ENCODE results near the gene PCK2. TPM values are rescaled to one million over a fixed set of nuclear protein-coding genes. Genes with fewer than 3 reads are reported as not detected.

The PCK2 gene
- total and polyA plus RNA-seq, 2 of the 13 experiments (the other 11 are each of a cell fraction or from before 2014, with no cell fraction given) = 129 to 272 TPM

- TF ChIP-seq PBX2 (CRISPR knock-in tag; IDR thresholded peaks at IDR 0.05) = peak; percentile 92
- peak; percentile 54 for TF ChIP-seq BORCS8-MEF2B (CRISPR knock-in tag; IDR thresholded peaks at IDR 0.05)
- peak; percentile 27; the same call in 1 of the 2 replicates for TF ChIP-seq ATF3 (CRISPR knock-in tag; IDR thresholded peaks at IDR 0.05)
- TF ChIP-seq ZNF530 (CRISPR knock-in tag; IDR thresholded peaks at IDR 0.05; ENCODE audit: low read depth) = no peak
- TF ChIP-seq ZNF552 (CRISPR knock-in tag; IDR thresholded peaks at IDR 0.05; ENCODE audit: borderline replicate concordance) = peak; percentile 98
- no peak for TF ChIP-seq ZNF326 (CRISPR knock-in tag; IDR thresholded peaks at IDR 0.05; ENCODE audit: borderline replicate concordance)
- TF ChIP-seq IKZF4 (CRISPR knock-in tag; IDR thresholded peaks at IDR 0.05; ENCODE audit: borderline replicate concordance, low read depth, not compliant biosample characterization) = no peak
- no peak; the same call in 1 of the 2 replicates for TF ChIP-seq SIX1 (CRISPR knock-in tag; IDR thresholded peaks at IDR 0.05; ENCODE audit: borderline replicate concordance)
- TF ChIP-seq TEAD3 (CRISPR knock-in tag; optimal IDR thresholded peaks at IDR 0.05; ENCODE audit: borderline replicate concordance) = no peak
- TF ChIP-seq THAP8 (CRISPR knock-in tag; IDR thresholded peaks at IDR 0.05; ENCODE audit: borderline replicate concordance) = no peak
- no peak for TF ChIP-seq ZNF841 (CRISPR knock-in tag; IDR thresholded peaks at IDR 0.05; ENCODE audit: borderline replicate concordance)
- TF ChIP-seq ZBTB49 (CRISPR knock-in tag; IDR thresholded peaks at IDR 0.05; ENCODE audit: borderline replicate concordance) = peak; percentile 5; the same call in 1 of the 2 replicates
- peak; percentile 94 for TF ChIP-seq MEF2D (CRISPR knock-in tag; IDR thresholded peaks at IDR 0.05)
- no peak for TF ChIP-seq ZSCAN30 (CRISPR knock-in tag; IDR thresholded peaks at IDR 0.05)
- no peak for TF ChIP-seq MTERF4 (CRISPR knock-in tag; IDR thresholded peaks at IDR 0.05)
- TF ChIP-seq KDM1A (CRISPR knock-in tag; IDR thresholded peaks at IDR 0.05) = no peak
- TF ChIP-seq ZFP90 (CRISPR knock-in tag; IDR thresholded peaks at IDR 0.05; ENCODE audit: borderline replicate concordance) = peak; percentile 82
- TF ChIP-seq NPAS2 (CRISPR knock-in tag; IDR thresholded peaks at IDR 0.05; ENCODE audit: borderline replicate concordance) = no peak
- TF ChIP-seq HIVEP1 (CRISPR knock-in tag; IDR thresholded peaks at IDR 0.05) = peak; percentile 5; the same call in 1 of the 2 replicates
- TF ChIP-seq SNAPC5 (CRISPR knock-in tag; IDR thresholded peaks at IDR 0.05; ENCODE audit: borderline replicate concordance) = no peak; the same call in 1 of the 2 replicates
- peak; percentile 99 for TF ChIP-seq SAFB2 (CRISPR knock-in tag; IDR thresholded peaks at IDR 0.05; ENCODE audit: borderline replicate concordance, low read depth)
- peak; percentile 27; the same call in 1 of the 2 replicates for TF ChIP-seq PAWR (CRISPR knock-in tag; IDR thresholded peaks at IDR 0.05; ENCODE audit: borderline replicate concordance)
- TF ChIP-seq POLR2G (IDR thresholded peaks at IDR 0.05; ENCODE audit: low read depth, low read length) = peak; percentile 96
- 0 out of 2 replicates have a peak, but pooled peaks have one; percentile 7 for TF ChIP-seq HMG20A (CRISPR knock-in tag; IDR thresholded peaks at IDR 0.05; ENCODE audit: borderline replicate concordance)
Measured at GRCh38 chr14:24141097-24141880, 47.2 kb downstream of the PCK2 start, which contains the start of gene EMC9 (continued).
